OCI-LY1 (cell line): Measurements from ENCODE around the gene MYEF2.

Experiments
- EZH2 ChIP-seq: fragments of 200-600 bp; sonication (generic), shearing (Covaris generic); IDR thresholded peaks from 2 replicates; pipeline ENCODE4 v1.8.0; 2017; ENCODE audit warnings: borderline replicate concordance, mixed run types, mild to moderate bottlenecking, antibody characterized with exemption, low read length, moderate library complexity, mixed read lengths
- TF ChIP-seq, protein P1 (sequence below): fragments of 200-600 bp; sonication (generic), shearing (Covaris generic); IDR thresholded peaks from 2 replicates; pipeline ENCODE4 v1.5.1; 2017; ENCODE audit warnings: mild to moderate bottlenecking, antibody characterized with exemption, low read length, moderate library complexity, mixed read lengths

DNA sequence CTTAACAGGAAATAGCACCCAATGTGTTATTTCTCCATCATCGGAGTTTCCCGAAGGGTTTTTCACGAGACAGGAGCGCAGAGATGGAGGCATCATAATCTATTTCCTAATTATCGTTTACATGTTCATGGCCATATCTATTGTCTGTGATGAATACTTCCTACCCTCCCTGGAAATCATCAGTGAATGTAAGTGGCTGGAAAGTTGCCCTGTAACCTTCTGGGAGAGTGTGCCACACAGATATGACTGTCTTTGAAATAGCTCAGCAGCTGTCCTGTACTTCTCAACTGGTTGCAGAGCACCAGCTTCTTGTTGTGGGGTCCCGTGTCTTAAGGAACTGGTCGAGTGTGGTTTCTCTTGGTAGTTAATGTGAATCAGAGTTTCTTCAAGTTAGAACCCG lies 56.2 kb downstream of the MYEF2 start:
- TF ChIP-seq, protein P1, sequence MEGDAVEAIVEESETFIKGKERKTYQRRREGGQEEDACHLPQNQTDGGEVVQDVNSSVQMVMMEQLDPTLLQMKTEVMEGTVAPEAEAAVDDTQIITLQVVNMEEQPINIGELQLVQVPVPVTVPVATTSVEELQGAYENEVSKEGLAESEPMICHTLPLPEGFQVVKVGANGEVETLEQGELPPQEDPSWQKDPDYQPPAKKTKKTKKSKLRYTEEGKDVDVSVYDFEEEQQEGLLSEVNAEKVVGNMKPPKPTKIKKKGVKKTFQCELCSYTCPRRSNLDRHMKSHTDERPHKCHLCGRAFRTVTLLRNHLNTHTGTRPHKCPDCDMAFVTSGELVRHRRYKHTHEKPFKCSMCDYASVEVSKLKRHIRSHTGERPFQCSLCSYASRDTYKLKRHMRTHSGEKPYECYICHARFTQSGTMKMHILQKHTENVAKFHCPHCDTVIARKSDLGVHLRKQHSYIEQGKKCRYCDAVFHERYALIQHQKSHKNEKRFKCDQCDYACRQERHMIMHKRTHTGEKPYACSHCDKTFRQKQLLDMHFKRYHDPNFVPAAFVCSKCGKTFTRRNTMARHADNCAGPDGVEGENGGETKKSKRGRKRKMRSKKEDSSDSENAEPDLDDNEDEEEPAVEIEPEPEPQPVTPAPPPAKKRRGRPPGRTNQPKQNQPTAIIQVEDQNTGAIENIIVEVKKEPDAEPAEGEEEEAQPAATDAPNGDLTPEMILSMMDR = no peak
- TF ChIP-seq EZH2 = no peak
